Lower lobe of right lung (tissue), 2 donors: Measurements from ENCODE around the gene CLEC2L. TPM values are rescaled to one million over a fixed set of nuclear protein-coding genes. Genes with fewer than 3 reads are reported as not detected.

ENCODE experiments used
- ATAC-seq, 2 donors: fragments of 200-7000 bp; cut with Tn5 transposase; one replicate each; pipeline ENCODE4 v1.9.1; 2020 to 2022; ENCODE audit warnings: mild to moderate bottlenecking in 2 of 2, moderate library complexity in 2 of 2
- DNase-seq: peaks from one replicate; pipeline ENCODE4 v3.0.0-alpha.2; 2020
- H3K27ac ChIP-seq: fragments of 200-600 bp; one replicate; pipeline ENCODE4 v1.8.0; 2022
- H3K27me3 ChIP-seq: fragments of 200-600 bp; one replicate; pipeline ENCODE4 v1.8.0; 2022; ENCODE audit warnings: low read depth
- H3K36me3 ChIP-seq: fragments of 200-600 bp; one replicate; pipeline ENCODE4 v1.8.0; 2022; ENCODE audit warnings: mild to moderate bottlenecking
- H3K4me1 ChIP-seq: fragments of 200-600 bp; one replicate; pipeline ENCODE4 v1.8.0; 2022
- H3K4me3 ChIP-seq: fragments of 200-600 bp; one replicate; pipeline ENCODE4 v1.8.0; 2022; ENCODE audit warnings: mild to moderate bottlenecking
- H3K9me3 ChIP-seq: fragments of 200-600 bp; one replicate; pipeline ENCODE4 v1.8.0; 2022
- CTCF ChIP-seq: fragments of 200-600 bp; IDR thresholded peaks from one replicate; pipeline ENCODE4 v1.8.0; 2022; ENCODE audit warnings: antibody characterized with exemption, mild to moderate bottlenecking
- intact Hi-C: fragments of 100-400 bp; cut with DNase I; formaldehyde crosslinking; loops from one replicate; pipeline ENCODE4 v1.11.0; 2022
- total RNA-seq: library from RNA; stranded (reverse); fragmentation: NEBNext Ultra II Directional; extraction: Animal tissue kit (Norgen Biotek cat#: 25700); gene quantifications from one replicate; pipeline ENCODE4 v1.2.1, GENCODE V29; 2021
- donor health status: DM: no; HTN: yes; CAD: no; lungs with severe emphysema.

Gene CLEC2L
- total RNA-seq, 1 donor from 2014 or later, result not detected

- no peak for ATAC-seq
- H3K4me3 ChIP-seq, result no peak overlapping the region
- peaks cover 8% of the 10 kb centered on the region for H3K4me1 ChIP-seq
- H3K27me3 ChIP-seq, result no peaks in the 10 kb centered on the region
- H3K9me3 ChIP-seq, result no peaks in the 10 kb centered on the region
- no peak for DNase-seq
- no peaks in the 10 kb centered on the region for H3K36me3 ChIP-seq
- no peak for TF ChIP-seq CTCF
- intact Hi-C loops, result no loop called here
- H3K27ac ChIP-seq, result no peak overlapping the region
These were observed 21.3 kb upstream of the CLEC2L start for GRCh38 chr7:139502226-139502625.

GRCh38 chr7:139505563-139505962 lies 17.9 kb upstream of the CLEC2L start:
- no peak for DNase-seq
- intact Hi-C loops, result no loop called here
- TF ChIP-seq CTCF, result peak; percentile 10

GRCh38 chr7:139509535-139509934 lies 13.9 kb upstream of the CLEC2L start:
- ATAC-seq (no peak), DNase-seq (no peak)
- no peaks in the 10 kb centered on the region for H3K9me3 ChIP-seq
- TF ChIP-seq CTCF, result no peak
- H3K27me3 ChIP-seq, result no peaks in the 10 kb centered on the region
- no peaks in the 10 kb centered on the region for H3K4me1 ChIP-seq
- intact Hi-C loops, result no loop called here
- no peak overlapping the region for H3K27ac ChIP-seq
- no peak overlapping the region for H3K4me3 ChIP-seq
- H3K36me3 ChIP-seq, result no peaks in the 10 kb centered on the region

More at GRCh38 chr7:139505563-139505962, 17.9 kb upstream of the CLEC2L start:
- no peak overlapping the region for H3K27ac ChIP-seq
- no peaks in the 10 kb centered on the region for H3K27me3 ChIP-seq
- no peaks in the 10 kb centered on the region for H3K9me3 ChIP-seq
- no peaks in the 10 kb centered on the region for H3K36me3 ChIP-seq
- no peak overlapping the region for H3K4me3 ChIP-seq
- no peak for ATAC-seq
- no peaks in the 10 kb centered on the region for H3K4me1 ChIP-seq

GRCh38 chr7:139511315-139511714 lies 12.2 kb upstream of the CLEC2L start:
- no peaks in the 10 kb centered on the region for H3K36me3 ChIP-seq
- TF ChIP-seq CTCF, result no peak
- no peak overlapping the region for H3K4me3 ChIP-seq
- intact Hi-C loops, result no loop called here
- DNase-seq (no peak), ATAC-seq (no peak)
- H3K4me1 ChIP-seq, result no peaks in the 10 kb centered on the region
- H3K27me3 ChIP-seq, result no peaks in the 10 kb centered on the region
- no peak overlapping the region for H3K27ac ChIP-seq
- H3K9me3 ChIP-seq, result no peaks in the 10 kb centered on the region

- DNase-seq (no peak), ATAC-seq (no peak)
- no peak for TF ChIP-seq CTCF
- Histone ChIP-seq H3K4me3 (no peak overlapping the region), H3K4me1 (no peaks in the 10 kb centered on the region), H3K36me3 (no peaks in the 10 kb centered on the region), H3K9me3 (no peaks in the 10 kb centered on the region), H3K27ac (no peak overlapping the region), H3K27me3 (no peaks in the 10 kb centered on the region)
- intact Hi-C loops, result no loop called here
These were observed 8.2 kb upstream of the CLEC2L start for GRCh38 chr7:139515266-139515665.

- peaks cover 6% of the 10 kb centered on the region for H3K4me1 ChIP-seq
- intact Hi-C loops, result no loop called here
- H3K27me3 ChIP-seq, result peaks cover 35% of the 10 kb centered on the region
- ATAC-seq, result no peak
- no peaks in the 10 kb centered on the region for H3K36me3 ChIP-seq
- no peak for DNase-seq
- H3K4me3 ChIP-seq, result no peak overlapping the region
- no peak for TF ChIP-seq CTCF
- no peaks in the 10 kb centered on the region for H3K9me3 ChIP-seq
- H3K27ac ChIP-seq, result no peak overlapping the region
These were observed 2.0 kb upstream of the CLEC2L start for GRCh38 chr7:139521439-139521838.
